Activated CD8-positive, alpha-beta memory T cell treated with anti-CD3 and anti-CD28 coated beads for 36 hours (primary cell): ENCODE data around the gene MYD88. TPM values are rescaled to one million over a fixed set of nuclear protein-coding genes. Genes with fewer than 3 reads are reported as not detected.
"Not testable (repeated sequence)": the region's sequence is repeated elsewhere in the genome, so short reads cannot be mapped to it uniquely, and the experiment has no call there.

Experiments
- CTCF ChIA-PET: fragments of 350-600 bp; sonication (Branson Sonifier 250); formaldehyde crosslinking; loops from one replicate; lab custom pipeline; 2021; ENCODE audit warnings: antibody characterized with exemption; lab: Charles Lee
- POLR2A ChIA-PET: fragments of 350-600 bp; sonication (Branson Sonifier 250); formaldehyde crosslinking; loops from one replicate; lab custom pipeline; 2021; ENCODE audit warnings: antibody characterized with exemption; lab: Charles Lee
- total RNA-seq, 2 experiments: library from RNA; stranded (reverse); gene quantifications; one replicate each; pipeline ENCODE4 v1.2.3, GENCODE V29; 2021

Gene MYD88
- total RNA-seq, 2 experiments from 2014 or later: 34.2 to 34.5 TPM

DNA sequence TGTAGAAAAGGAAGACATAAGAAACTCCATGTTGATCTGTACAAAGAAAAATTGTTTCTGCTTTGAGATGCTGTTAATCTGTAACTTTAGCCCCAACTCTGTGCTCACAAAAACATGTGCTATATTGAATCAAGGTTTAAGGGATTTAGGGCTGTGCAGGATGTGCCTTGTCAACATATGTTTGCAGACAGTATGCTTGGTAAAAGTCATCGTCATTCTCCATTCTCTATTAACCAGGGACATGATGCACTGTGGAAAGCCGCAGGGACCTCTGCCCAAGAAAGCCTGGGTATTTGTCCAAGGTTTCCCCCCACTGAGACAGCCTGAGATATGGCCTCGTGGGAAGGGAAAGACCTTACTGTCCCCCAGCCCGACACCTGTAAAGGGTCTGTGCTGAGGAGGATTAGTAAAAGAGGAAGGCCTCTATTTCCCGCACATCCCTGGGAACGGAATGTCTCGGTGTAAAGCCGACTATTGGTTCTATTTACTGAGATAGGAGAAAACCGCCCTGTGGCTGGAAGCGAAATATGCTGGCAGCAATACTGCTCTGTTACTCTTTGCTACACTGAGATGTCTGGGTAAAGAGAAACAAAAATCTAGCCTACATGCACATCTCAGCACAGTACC is 3.8 kb upstream of the MYD88 start:
- POLR2A ChIA-PET: not testable (repeated sequence)
- CTCF ChIA-PET: interaction anchor here (1.4 kb wide), 1 partner anchor 31 kb away, joined by 3 read pairs; the partner anchor contains the start of gene OXSR1

DNA sequence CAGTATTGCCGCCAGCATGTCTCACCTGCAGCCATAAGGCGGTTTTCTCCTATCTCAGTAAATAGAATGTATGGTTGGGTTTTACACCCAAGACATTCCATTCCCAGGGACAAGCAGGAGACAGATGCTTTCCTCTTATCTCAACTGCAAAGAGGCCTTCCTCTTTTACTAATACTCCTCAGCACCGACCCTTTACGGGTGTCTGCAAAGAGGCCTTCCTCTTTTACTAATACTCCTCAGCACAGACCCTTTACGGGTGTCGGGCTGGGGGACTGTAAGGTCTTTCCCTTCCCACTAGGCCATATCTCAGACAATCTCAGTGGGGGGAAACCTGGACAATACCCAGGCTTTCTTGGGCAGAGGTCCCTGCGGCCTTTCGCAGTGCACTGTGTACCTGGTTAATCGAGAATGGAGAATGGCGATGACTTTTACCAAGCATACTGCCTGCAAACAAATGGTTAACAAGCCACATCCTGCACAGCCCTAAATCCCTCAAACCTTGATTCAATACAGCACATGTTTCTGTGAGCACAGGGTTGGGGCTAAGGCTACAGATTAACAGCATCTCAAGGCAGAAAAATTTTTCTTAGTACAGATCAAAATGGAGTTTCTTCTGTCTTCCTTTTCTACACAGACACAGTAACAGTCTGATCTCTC is 2.7 kb upstream of the MYD88 start:
- ChIA-PET CTCF (interaction anchor here (2.5 kb wide), 1 partner anchor 29 kb away, joined by 13 read pairs; the partner anchor contains the start of gene OXSR1), POLR2A (interaction anchor here (5.0 kb wide), 1 partner anchor 29 kb away, joined by 86 read pairs; the partner anchor contains the start of gene OXSR1)

DNA sequence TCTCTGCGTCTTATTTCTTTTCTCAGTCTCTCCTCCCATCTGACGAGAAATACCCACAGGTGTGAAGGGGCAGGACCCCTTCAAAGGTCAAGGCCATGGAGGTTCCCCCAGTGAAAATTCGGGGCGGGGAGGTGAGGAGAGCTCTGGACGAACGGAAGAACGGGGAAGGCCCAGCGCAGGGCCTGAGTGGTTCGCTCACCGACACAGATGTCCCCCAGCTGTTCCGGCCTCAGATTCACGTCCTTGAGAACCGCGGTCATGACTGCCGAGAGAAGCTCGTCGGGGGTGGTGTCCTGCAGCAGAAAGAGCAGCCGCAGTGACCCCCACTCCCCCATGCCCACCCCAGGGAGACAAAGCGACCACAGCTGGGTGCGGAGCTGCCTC is 2.1 kb upstream of the MYD88 start:
- POLR2A ChIA-PET: interaction anchor here (0.8 to 5.0 kb wide), 3 partner anchors 29 to 74 kb away, joined by 3 to 86 read pairs (median 5); partner anchors contain the start of gene OXSR1

DNA sequence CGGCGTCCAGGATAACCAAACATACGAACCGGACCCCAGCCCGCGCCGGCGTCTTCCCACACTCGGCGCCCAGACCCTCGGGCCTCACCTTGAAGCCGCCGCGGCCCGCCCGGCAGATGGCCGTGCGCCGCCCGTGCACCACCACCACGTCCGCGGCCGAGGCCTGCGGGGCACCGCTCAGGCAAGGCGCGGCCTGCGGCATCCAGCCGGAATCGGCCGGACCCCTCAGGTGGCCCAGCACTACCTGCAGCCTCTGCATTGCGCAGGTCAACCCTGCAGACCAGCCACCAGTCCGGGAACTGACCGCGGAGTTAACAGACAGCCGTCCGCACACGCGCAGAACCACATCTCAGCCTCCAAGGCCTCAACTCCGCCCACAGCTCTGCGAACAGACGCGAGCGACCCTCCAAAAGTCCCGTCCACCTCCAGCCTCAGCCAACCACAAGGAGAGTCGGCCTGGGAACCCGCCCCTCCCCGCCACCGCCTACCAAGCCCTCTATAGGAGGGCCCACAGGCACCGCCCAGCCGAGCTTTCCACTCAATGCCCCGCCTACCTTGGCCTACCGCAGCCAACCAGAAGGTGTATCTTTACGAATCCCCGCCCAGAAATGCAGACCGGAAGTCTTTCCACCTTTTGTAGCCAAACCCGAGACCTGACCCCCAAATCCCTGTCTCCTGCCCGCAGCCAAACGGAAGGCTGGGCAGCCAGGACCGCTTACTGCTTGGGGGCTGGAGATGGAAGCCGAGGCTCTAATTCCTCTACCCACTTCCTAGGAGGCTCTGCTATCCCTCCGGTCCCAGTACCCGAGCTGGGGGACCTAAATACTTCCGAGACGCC is 1.5 kb upstream of the MYD88 start, which contains the start of gene ACAA1:
TSS of gene ACAA1 (minus strand) at position 351 of the 838 bp plus-strand sequence. CDS start at position 259, 92 bp downstream.
- POLR2A ChIA-PET: interaction anchor here (0.8 to 5.0 kb wide), 7 partner anchors 20 to 118 kb away, joined by 3 to 86 read pairs (median 4); partner anchors contain the start of genes DLEC1 and OXSR1
- CTCF ChIA-PET: interaction anchor here (0.8 to 2.5 kb wide), 5 partner anchors 21 to 209 kb away, joined by 3 to 13 read pairs (median 4); partner anchors contain the start of genes OXSR1 and XYLB

More for the DNA sequence above, 2.1 kb upstream of the MYD88 start:
- CTCF ChIA-PET: interaction anchor here (1.3 to 2.5 kb wide), 2 partner anchors 22 to 28 kb away, joined by 4 to 13 read pairs; partner anchors contain the start of gene OXSR1

DNA sequence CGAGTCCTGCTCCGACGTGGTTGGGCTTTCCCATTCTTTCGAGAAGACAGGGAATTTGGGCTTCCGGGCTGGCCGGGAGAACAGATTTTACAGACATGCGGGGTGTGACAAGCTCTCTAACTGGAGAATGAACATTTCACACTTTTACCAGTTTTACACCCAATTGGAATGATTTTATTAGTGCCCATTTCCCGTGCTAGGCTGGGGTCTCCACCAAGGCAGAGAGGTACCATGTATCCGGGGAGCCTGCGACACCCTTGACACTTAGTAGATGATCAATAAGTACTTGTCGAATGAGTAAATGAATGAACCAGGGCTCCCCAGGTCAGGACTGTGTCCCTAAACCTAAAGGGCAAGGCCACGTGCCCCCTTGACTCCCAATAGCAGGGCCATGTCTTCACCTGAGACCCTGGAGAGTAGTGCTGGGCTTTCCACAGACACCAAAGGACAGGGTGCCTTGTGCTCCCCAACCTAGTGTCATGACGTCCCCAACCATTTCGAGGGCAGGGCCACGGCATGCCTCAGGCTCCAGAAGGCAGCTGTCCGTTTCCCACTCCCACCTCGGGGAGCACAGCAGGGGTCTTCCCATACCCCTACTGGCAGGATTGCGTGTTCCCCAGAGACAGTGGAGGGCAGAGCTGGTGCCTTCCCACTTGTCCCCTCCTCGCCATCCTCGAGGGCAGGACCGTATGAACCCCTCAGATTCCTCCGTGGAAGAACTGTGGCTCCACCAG is 679 bp upstream of the MYD88 start:
- ChIA-PET CTCF (interaction anchor here (0.8 to 2.5 kb wide), 5 partner anchors 20 to 209 kb away, joined by 3 to 13 read pairs (median 4); partner anchors contain the start of genes OXSR1 and XYLB), POLR2A (interaction anchor here (0.8 to 5.0 kb wide), 5 partner anchors 20 to 117 kb away, joined by 3 to 86 read pairs (median 4); partner anchors contain the start of genes DLEC1 and OXSR1)

DNA sequence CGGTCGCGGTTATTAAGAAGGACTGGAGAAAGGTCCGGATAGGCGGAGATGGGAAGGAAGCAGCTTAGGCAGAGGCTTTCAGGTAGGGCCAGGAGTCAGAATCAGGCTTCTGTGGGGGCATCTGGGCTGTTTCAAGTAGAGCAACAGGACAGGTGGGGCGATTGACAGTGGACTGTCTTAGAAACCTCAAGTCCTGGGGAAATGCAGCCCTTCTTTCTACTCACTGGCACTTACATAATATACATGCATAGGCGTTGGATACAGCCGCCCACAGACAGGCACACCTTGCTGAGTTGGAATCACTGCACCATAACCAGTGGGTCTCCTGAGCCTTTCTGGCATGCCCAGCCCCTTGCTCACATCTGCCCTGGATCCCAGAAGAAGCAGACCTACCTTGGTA is 730 bp downstream of the MYD88 start:
- POLR2A ChIA-PET: interaction anchor here (0.6 to 5.0 kb wide), 2 partner anchors 26 to 84 kb away, joined by 4 to 86 read pairs; partner anchors contain the start of gene OXSR1
- CTCF ChIA-PET: interaction anchor here (0.9 kb wide), 1 partner anchor 15 kb away, joined by 3 read pairs; no protein-coding TSS in a partner anchor

DNA sequence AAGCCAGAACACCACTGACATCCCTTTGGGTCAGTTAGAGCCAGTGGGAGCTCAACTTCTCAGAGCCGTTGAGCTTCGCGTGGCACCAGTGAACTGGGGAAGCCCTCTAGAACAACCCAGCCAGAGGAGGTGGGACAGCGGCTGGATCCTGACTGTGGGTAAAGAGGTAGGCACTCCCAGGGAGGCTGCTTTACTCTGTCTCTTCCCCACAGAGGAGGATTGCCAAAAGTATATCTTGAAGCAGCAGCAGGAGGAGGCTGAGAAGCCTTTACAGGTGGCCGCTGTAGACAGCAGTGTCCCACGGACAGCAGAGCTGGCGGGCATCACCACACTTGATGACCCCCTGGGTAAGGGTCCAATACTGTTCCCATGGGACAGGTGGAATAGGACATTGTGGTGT is 1.2 kb downstream of the MYD88 start:
- ChIA-PET CTCF (interaction anchor here (0.9 to 1.7 kb wide), 2 partner anchors 14 to 25 kb away, joined by 3 to 6 read pairs; partner anchors contain the start of gene OXSR1), POLR2A (interaction anchor here (0.6 to 5.0 kb wide), 2 partner anchors 26 to 83 kb away, joined by 4 to 86 read pairs; partner anchors contain the start of gene OXSR1)

DNA sequence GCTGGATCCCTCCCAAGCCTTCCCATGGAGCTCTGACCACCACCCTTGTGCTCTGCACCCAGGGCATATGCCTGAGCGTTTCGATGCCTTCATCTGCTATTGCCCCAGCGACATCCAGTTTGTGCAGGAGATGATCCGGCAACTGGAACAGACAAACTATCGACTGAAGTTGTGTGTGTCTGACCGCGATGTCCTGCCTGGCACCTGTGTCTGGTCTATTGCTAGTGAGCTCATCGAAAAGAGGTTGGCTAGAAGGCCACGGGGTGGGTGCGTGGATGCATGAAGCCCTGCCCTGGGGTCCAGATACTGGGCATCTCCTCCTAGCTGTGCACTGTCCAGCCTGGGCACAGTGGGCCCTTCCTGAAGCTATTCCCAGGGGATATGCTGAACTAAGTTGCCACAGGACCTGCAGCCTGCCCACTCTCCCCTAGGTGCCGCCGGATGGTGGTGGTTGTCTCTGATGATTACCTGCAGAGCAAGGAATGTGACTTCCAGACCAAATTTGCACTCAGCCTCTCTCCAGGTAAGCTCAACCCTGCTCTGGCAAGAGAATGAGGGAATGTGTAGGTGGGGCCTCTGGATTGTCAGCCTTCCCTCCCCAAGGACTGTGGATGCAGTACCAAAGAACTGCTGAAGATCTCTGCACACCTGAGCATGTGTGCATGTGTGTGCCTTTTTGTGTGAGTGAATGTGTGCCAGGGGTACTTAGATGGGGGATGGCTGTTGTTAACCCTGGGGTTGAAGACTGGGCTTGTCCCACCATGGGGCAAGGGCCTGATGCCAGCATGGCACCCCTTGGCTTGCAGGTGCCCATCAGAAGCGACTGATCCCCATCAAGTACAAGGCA is 2.1 kb downstream of the MYD88 start:
- ChIA-PET CTCF (interaction anchor here (1.7 kb wide), 1 partner anchor 24 kb away, joined by 6 read pairs; the partner anchor contains the start of gene OXSR1), POLR2A (interaction anchor here (5.0 kb wide), 1 partner anchor 25 kb away, joined by 86 read pairs; the partner anchor contains the start of gene OXSR1)

DNA sequence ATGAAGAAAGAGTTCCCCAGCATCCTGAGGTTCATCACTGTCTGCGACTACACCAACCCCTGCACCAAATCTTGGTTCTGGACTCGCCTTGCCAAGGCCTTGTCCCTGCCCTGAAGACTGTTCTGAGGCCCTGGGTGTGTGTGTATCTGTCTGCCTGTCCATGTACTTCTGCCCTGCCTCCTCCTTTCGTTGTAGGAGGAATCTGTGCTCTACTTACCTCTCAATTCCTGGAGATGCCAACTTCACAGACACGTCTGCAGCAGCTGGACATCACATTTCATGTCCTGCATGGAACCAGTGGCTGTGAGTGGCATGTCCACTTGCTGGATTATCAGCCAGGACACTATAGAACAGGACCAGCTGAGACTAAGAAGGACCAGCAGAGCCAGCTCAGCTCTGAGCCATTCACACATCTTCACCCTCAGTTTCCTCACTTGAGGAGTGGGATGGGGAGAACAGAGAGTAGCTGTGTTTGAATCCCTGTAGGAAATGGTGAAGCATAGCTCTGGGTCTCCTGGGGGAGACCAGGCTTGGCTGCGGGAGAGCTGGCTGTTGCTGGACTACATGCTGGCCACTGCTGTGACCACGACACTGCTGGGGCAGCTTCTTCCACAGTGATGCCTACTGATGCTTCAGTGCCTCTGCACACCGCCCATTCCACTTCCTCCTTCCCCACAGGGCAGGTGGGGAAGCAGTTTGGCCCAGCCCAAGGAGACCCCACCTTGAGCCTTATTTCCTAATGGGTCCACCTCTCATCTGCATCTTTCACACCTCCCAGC is 2.9 kb downstream of the MYD88 start:
- ChIA-PET CTCF (interaction anchor here (1.7 kb wide), 1 partner anchor 23 kb away, joined by 6 read pairs; the partner anchor contains the start of gene OXSR1), POLR2A (interaction anchor here (0.7 kb wide), 1 partner anchor 205 kb away, joined by 3 read pairs; the partner anchor contains the start of gene XYLB)

DNA sequence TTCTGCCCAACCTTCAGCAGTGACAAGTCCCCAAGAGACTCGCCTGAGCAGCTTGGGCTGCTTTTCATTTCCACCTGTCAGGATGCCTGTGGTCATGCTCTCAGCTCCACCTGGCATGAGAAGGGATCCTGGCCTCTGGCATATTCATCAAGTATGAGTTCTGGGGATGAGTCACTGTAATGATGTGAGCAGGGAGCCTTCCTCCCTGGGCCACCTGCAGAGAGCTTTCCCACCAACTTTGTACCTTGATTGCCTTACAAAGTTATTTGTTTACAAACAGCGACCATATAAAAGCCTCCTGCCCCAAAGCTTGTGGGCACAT is 3.5 kb downstream of the MYD88 start:
- POLR2A ChIA-PET: interaction anchor here (0.7 kb wide), 1 partner anchor 204 kb away, joined by 3 read pairs; the partner anchor contains the start of gene XYLB
- CTCF ChIA-PET: no interaction called here

DNA sequence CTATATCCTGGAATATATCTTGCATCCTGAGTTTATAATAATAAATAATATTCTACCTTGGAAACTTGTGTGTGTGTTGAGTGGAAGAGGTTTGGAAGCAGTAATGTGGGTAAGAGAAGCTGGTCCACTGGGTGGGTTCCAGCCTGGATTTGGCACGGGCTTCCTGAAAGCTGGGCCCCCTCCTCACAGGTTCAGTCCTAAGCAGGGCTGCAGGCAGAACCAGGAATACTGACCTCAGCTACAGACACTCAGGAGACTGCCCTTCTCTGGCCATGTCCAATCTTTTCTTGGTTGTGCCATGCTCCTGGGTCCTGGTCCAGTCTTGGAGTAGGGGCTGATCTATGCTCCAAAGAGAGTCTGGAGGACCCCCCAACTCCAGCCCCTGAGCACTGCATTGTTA is 4.5 kb downstream of the MYD88 start:
- CTCF ChIA-PET: interaction anchor here (1.0 kb wide), 1 partner anchor 204 kb away, joined by 3 read pairs; the partner anchor contains the start of gene XYLB
- POLR2A ChIA-PET: no interaction called here

DNA sequence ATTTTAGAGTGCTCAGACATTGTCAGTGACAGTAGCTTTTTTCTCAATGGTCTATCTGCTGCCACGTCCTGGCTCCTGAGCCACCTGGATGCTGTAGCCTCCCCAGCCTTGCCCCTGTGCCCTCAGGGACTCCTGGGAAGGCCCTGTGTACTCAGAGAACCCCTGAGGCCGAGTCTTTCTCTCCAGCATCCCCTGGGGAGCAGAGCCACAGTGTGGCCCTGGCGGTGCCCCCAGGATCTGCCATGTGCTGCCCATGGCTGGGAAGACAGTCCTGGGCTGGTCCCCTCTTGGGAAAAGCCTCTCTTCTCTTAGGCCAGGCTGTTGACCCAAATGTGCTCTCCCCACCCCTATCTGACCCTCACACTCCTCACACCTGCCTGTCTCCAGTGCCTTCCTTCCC is 5.0 kb downstream of the MYD88 start:
- ChIA-PET CTCF (no interaction called here), POLR2A (no interaction called here)

DNA sequence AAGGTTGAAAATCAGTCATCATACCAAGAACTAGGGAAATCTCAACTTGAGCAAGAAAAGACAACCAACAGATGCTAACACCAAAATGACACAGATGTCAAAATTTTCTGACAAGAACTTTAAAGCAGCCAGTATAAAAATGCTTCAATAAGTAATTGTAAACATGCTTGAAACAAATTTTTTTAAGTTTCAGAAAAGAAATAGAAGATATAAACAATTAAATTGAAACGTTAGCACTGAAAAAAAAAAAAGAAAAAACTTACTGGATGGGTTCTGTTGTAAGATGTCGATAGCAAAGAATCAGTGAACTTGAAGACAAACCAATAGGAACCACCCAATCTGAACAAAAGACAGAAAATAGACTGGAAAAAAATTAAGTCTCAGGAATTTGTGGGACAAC is 8.0 kb downstream of the MYD88 start:
- CTCF ChIA-PET: no interaction called here
- POLR2A ChIA-PET: no interaction called here

DNA sequence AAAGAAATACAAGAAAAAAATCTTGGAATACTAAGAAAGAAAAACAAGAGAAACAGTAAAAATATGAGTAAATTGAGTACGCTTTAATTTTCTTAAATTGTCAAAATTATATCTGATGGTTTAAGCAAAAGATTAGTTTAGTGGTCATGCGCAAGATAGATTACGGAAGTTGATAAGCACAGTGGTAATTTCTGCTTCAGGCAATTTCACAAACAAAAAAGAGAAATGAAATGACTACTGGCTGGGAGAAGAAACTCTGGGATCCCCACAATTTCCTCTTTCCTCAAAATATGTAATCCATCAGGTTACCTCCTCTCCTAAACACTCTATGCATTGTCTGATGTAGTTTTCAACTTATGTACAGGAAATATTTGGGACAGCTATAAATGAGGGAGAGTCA is 9.0 kb downstream of the MYD88 start:
- ChIA-PET POLR2A (no interaction called here), CTCF (no interaction called here)

DNA sequence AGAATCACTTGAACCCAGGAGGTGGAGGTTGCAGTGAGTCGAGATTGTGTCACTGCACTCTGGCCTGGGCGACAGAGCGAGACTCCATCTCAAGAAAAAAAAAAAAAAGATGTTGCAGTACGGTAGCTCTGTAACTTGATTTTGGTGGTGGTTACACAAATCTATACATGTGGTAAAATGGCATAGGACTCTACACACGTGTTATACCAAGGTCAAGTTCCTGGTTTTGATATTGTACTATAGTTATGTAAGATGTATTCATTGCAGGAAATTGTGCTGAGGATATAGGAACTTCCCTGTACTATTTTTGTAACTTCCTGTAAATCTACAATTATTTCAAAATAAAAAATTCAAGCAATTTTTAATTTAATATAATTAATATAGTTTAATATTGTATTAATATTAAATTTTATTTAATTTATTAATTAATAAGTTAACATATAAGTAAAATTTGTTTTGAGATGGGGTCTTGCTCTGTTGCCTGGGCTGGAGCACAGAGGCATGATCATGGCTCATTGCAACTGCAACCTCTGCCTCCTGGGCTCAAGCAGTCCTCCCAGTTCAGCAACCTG is 9.9 kb downstream of the MYD88 start:
- CTCF ChIA-PET: interaction anchor here (0.7 kb wide), 1 partner anchor 151 kb away, joined by 3 read pairs; no protein-coding TSS in a partner anchor

DNA sequence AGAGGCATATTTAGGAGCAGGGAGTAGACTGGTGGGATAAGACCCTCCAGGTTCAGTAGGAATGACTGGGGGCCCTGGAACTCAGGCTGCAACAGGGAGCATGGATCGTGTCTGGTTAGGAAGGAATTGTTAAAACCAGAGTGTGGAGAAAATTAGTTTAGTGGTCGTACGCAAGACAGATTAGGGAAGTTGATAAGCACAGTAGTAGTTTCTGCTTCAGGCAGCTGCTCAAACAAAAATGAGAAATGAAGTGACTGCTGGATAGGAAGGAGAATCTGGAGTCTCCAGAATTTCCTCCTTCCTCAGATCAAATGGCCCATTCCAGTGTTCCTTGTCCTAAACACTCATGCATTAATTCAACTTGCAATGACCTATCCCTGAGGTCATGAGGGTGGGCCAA is 11.2 kb downstream of the MYD88 start:
- ChIA-PET CTCF (no interaction called here), POLR2A (no interaction called here)

More for the DNA sequence above, 9.9 kb downstream of the MYD88 start:
- POLR2A ChIA-PET: no interaction called here
